ENCODE data around the gene ATAD5. TPM values are rescaled to one million over a fixed set of nuclear protein-coding genes. Genes with fewer than 3 reads are reported as not detected.
"Not testable (repeated sequence)": the region's sequence is repeated elsewhere in the genome, so short reads cannot be mapped to it uniquely, and the experiment has no call there.

Gene ATAD5
- total RNA-seq, 2 donors from 2014 or later: 3.7 to 10.1 TPM

DNA sequence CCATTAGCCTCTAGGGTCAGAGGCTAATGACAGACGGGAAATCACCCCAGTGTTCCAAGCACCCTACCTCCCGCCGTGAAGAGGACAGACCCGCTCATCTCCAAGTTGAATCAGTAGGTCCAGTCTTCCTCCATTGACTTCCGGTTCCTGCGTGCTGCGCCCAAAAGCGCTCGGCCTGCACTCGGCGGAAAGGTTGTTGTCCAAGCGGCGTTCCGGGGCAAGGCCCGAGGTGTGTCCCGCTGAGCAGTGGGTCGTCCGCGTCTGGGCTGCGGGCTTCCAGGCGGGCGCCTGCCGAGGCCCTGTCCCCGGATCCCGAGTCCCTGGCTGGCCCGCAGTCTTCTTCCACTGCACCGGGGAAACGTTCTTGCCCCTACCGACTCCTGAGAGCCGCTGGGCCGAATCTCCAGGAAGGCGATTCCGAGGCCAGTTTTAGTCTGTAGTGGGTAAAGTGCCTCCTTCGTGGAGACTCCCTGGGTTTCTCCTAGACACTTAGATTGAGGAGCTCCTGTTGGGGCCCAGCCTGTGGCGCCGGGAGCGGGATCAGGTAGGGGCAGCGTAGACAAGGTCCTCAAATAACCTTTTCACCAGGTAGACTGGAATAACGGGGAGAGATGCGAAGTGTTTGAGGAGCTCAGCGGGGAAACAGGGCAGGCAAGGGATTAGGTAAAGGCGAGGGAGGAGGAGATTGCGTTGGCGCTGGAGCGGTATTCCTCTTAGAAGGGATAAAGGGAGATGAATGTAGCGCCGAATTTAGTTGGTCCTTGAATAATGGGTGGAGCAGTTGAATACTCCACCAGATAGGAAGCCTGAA, 74.5 kb downstream of the ATAD5 start, which contains the start of gene TEFM:
TSS of gene TEFM (minus strand) at position 138 of the 811 bp plus-strand sequence. CDS start at position 98, 40 bp downstream.
- Histone ChIP-seq H3K9ac (ENCODE audit: low read depth in 2 of 2, low read length in 2 of 2) (peak within 1 kb of the TSS; percentile 72 to 92), H3K9me3 (no peaks in the 10 kb centered on the region), H3K27ac (peak within 1 kb of the TSS; percentile 94), H3K27me3 (no peaks in the 10 kb centered on the region), H3K4me3 (peak within 1 kb of the TSS; percentile 82), H3K4me1 (no peaks in the 10 kb centered on the region), H3K36me3 (no peaks in the 10 kb centered on the region)
- intact Hi-C loops (cut with DNase I): loop anchor here (5.0 kb wide), 1 partner anchor 66 kb away; the partner anchor contains the start of gene RNF135
- peak; percentile 92 for DNase-seq
- TF ChIP-seq, protein P1, sequence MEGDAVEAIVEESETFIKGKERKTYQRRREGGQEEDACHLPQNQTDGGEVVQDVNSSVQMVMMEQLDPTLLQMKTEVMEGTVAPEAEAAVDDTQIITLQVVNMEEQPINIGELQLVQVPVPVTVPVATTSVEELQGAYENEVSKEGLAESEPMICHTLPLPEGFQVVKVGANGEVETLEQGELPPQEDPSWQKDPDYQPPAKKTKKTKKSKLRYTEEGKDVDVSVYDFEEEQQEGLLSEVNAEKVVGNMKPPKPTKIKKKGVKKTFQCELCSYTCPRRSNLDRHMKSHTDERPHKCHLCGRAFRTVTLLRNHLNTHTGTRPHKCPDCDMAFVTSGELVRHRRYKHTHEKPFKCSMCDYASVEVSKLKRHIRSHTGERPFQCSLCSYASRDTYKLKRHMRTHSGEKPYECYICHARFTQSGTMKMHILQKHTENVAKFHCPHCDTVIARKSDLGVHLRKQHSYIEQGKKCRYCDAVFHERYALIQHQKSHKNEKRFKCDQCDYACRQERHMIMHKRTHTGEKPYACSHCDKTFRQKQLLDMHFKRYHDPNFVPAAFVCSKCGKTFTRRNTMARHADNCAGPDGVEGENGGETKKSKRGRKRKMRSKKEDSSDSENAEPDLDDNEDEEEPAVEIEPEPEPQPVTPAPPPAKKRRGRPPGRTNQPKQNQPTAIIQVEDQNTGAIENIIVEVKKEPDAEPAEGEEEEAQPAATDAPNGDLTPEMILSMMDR (IDR thresholded peaks at IDR 0.05): no peak

DNA sequence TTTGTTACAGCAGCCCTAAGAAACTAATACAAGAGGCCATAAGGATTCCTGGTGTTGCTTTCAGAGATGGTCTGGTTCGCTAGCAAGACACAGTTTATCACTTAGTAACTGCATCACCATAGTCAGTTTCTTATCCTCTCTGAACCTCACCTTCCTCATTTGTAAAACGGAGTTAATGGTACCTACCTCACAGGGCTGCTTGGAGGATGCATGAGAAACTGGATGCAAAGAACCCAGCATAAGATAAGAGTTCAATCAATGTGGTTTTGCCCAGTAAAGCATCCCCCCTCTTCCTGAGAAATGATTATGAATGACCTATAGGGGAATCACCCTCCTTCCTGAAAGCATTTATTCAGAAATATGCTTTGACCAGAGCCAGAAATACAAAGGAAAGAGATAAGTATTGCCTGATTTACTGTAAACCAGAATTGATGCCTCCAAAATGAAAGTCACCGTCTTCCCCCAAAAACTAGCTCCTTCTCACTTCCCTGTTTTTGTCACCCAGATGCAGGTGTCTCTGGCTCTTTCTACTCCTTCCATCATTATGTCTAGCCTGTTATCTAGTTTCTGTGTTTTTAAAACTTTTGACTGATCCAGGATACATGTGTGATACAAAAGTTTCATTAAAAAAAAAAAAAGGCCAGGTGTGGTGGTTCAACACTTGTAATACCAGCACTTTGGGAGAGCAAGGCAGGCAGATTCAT, 77.1 kb downstream of the ATAD5 start:
- no peak overlapping the region for H3K4me3 ChIP-seq
- no peaks in the 10 kb centered on the region for H3K9me3 ChIP-seq
- DNase-seq: no peak
- H3K36me3 ChIP-seq: no peaks in the 10 kb centered on the region
- TF ChIP-seq, protein P1 (IDR thresholded peaks at IDR 0.05): no peak
- no peaks in the 10 kb centered on the region for H3K27me3 ChIP-seq
- H3K4me1 ChIP-seq: no peaks in the 10 kb centered on the region
- no peak overlapping the region for H3K9ac ChIP-seq (ENCODE audit: low read depth in 2 of 2, low read length in 2 of 2)
- intact Hi-C loops (cut with DNase I): loop anchor here (5.0 kb wide), 1 partner anchor 63 kb away; the partner anchor contains the start of gene RNF135
- H3K27ac ChIP-seq: no peak overlapping the region

DNA sequence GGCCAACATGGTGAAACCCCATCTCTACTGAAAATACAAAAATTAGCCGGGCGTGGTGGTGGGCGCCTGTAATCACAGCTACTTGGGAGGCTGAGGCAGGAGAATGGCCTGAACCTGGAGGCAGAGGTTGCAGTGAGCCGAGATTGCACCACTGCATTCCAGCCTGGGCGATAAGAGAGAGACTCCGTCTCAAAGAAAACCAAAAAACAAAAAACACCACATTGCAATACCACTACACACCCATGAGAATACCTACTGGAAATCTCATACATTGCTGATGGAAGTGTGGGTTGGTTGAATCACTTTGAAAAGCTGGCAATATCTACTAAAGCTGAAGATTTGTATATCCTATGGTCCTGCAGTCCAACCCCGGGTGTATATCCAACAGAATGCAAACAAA, 78.4 kb downstream of the ATAD5 start:
- H3K4me3 ChIP-seq; H3K27me3 ChIP-seq; DNase-seq; intact Hi-C loops (cut with DNase I); H3K9me3 ChIP-seq; H3K27ac ChIP-seq; H3K36me3 ChIP-seq; H3K4me1 ChIP-seq; H3K9ac ChIP-seq (ENCODE audit: low read depth in 2 of 2, low read length in 2 of 2): not testable (repeated sequence)

DNA sequence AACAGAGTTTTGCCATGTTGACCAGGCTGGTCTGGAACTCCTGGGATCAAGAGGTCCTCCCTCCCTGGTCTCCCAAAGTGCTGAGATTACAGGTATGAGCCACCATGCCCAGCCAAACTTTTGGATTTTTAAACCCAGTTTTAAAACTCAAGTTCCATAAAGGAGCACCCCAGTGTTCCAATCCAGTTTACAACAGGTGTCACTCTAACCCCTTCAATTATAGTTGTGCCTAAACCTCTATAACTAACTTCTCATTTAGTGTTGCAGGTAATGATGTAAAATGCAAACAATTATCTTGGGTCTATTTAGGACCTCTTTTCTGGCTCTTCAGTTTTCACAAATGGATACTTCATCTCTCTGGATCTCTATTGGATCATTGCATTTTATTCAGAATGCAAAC, 82.2 kb downstream of the ATAD5 start:
- Histone ChIP-seq H3K27ac (no peak overlapping the region), H3K9ac (ENCODE audit: low read depth in 2 of 2, low read length in 2 of 2) (no peak overlapping the region), H3K9me3 (no peaks in the 10 kb centered on the region), H3K36me3 (no peaks in the 10 kb centered on the region), H3K27me3 (no peaks in the 10 kb centered on the region), H3K4me1 (no peaks in the 10 kb centered on the region), H3K4me3 (no peak overlapping the region)
- intact Hi-C loops (cut with DNase I): no loop called here
- DNase-seq: no peak
- TF ChIP-seq, protein P1 (IDR thresholded peaks at IDR 0.05): no peak

DNA sequence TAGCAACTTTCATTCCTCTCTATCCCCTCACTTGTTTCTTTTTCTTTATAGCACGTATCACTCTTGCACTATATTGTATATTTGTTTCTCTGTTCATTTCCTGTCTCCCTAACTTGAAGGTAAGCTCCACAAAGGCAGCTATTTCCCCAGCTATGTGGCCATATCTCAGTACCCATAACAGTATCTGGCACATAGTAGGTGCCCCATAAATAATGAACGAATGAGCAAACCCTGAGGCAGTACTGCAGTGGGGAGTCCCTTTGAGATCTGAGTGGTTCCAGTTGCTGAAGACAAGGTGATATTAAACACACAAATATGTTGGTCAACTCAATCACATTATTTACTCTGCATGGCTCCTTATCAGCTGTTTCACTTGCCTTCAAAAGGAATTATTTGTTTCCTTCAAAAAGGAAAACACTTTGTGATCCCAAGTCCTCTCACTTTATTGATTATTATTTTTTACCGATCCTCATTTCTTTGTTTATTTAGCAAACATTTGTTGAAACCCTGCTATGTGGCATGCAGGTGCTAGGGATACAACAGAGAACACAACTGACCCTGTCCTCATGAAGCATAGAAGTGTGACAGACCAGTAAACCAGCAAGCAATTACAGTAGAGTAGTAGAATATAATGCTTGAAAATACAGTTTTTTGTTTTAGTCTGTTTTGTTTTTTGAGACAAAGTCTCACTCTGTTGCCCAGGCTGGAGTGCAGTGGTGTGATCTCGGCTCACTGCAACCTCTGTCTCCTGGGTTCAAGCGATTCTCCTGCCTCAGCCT, 84.3 kb downstream of the ATAD5 start:
- Histone ChIP-seq H3K4me1 (no peaks in the 10 kb centered on the region), H3K27ac (no peak overlapping the region), H3K9me3 (no peaks in the 10 kb centered on the region), H3K4me3 (no peak overlapping the region), H3K9ac (ENCODE audit: low read depth in 2 of 2, low read length in 2 of 2) (no peak overlapping the region), H3K36me3 (no peaks in the 10 kb centered on the region), H3K27me3 (no peaks in the 10 kb centered on the region)
- TF ChIP-seq, protein P1 (IDR thresholded peaks at IDR 0.05): no peak
- intact Hi-C loops (cut with DNase I): no loop called here
- no peak for DNase-seq
